Chondrocyte (in vitro differentiated cells): ENCODE results near the gene SLC33A1. TPM values are rescaled to one million over a fixed set of nuclear protein-coding genes. Genes with fewer than 3 reads are reported as not detected.
"Not testable (repeated sequence)": the region's sequence is repeated elsewhere in the genome, so short reads cannot be mapped to it uniquely, and the experiment has no call there.

ENCODE experiments used
- DNase-seq: peaks from one replicate; pipeline ENCODE4 v3.0.0; 2021; ENCODE audit warnings: mixed read lengths, low spot score
- H3K27ac Mint-ChIP-seq: one replicate; pipeline ENCODE4 v1.8.0; 2021; ENCODE audit warnings: mild to moderate bottlenecking, moderate library complexity, mixed read lengths; ENCODE audit not compliant: unreplicated experiment
- H3K27me3 Mint-ChIP-seq: 2 replicates; pipeline ENCODE4 v1.8.0; 2021; ENCODE audit warnings: low read depth, mixed read lengths
- H3K36me3 Mint-ChIP-seq: 2 replicates; pipeline ENCODE4 v1.8.0; 2021; ENCODE audit warnings: low read depth, mixed read lengths
- H3K4me1 Mint-ChIP-seq: 2 replicates; pipeline ENCODE4 v1.8.0; 2021; ENCODE audit warnings: low read depth, mild to moderate bottlenecking, mixed read lengths
- H3K4me3 Mint-ChIP-seq: one replicate; pipeline ENCODE4 v1.8.0; 2021; ENCODE audit warnings: mild to moderate bottlenecking, moderate library complexity, mixed read lengths; ENCODE audit not compliant: unreplicated experiment
- H3K9me3 Mint-ChIP-seq: 2 replicates; pipeline ENCODE4 v1.8.0; 2021; ENCODE audit warnings: low read depth, mixed read lengths
- CTCF ChIP-seq: fragments of 200-600 bp; sonication (generic); IDR thresholded peaks from 2 replicates; pipeline ENCODE4 v1.5.0; 2021; ENCODE audit warnings: antibody characterized with exemption, mild to moderate bottlenecking, moderate library complexity
- total RNA-seq: library from RNA; stranded (reverse); gene quantifications from 3 replicates; pipeline ENCODE4 v1.2.1, GENCODE V29; 2021

SLC33A1 gene
- total RNA-seq, 1 donor from 2014 or later = 30.0 TPM

DNA sequence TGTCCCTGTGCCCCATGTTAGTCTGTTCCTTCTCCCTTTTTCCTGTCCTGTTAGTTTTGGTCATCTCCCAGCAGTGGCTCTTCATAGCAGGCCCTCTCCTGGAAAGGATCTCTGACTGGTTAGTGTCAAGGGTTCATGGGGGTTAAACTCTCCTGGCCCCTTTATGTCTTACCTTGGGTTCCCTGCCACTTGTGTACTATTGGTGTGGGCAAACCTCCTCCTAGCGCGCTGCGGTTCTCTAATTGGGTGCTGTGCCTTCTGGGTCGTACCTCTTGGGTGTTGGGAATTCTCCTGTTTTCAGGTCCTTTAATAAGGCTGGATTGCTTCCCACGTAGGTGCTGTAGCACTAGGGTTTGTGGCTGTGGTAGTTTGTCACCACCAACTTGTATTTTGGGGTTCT, 35.0 kb upstream of the SLC33A1 start:
- H3K36me3 Mint-ChIP-seq = peaks cover 4% of the 10 kb centered on the region
- TF ChIP-seq CTCF = no peak
- peak overlapping the region; percentile 24 for H3K27ac Mint-ChIP-seq
- peaks cover 34% of the 10 kb centered on the region for H3K4me1 Mint-ChIP-seq
- H3K4me3 Mint-ChIP-seq = no peak overlapping the region
- no peak for DNase-seq
- H3K9me3 Mint-ChIP-seq = no peaks in the 10 kb centered on the region
- no peaks in the 10 kb centered on the region for H3K27me3 Mint-ChIP-seq

- Mint-ChIP-seq H3K4me1 (peaks cover 38% of the 10 kb centered on the region), H3K27me3 (no peaks in the 10 kb centered on the region), H3K9me3 (no peaks in the 10 kb centered on the region), H3K27ac (no peak overlapping the region), H3K4me3 (no peak overlapping the region), H3K36me3 (no peaks in the 10 kb centered on the region)
- DNase-seq = no peak
- no peak for TF ChIP-seq CTCF
These were observed 32.7 kb upstream of the SLC33A1 start for GRCh38 chr3:155886915-155887314.

DNA sequence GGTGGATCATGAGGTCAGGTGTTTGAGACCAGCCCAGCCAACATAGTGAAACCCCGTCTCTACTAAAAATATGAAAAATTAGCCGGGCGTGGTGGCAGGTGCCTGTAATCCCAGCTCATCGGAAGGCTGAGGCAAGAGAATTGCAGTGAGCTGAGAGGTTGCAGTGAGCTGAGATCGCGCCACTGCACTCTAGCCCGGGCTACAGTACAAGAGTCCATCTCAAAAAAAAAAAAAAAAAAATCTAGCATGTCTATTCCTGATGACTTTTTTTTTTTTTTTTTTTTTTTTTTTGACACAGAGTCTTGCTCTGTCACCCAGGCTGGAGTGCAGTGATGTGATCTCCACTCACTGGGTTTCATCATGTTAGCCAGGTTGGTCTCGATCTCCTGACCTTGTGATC, 32.1 kb upstream of the SLC33A1 start:
- peak overlapping the region; percentile 32 for H3K27ac Mint-ChIP-seq
- not testable (repeated sequence) for H3K4me3 Mint-ChIP-seq, H3K9me3 Mint-ChIP-seq, DNase-seq, H3K36me3 Mint-ChIP-seq, H3K27me3 Mint-ChIP-seq
- H3K4me1 Mint-ChIP-seq = peaks cover 38% of the 10 kb centered on the region

DNA sequence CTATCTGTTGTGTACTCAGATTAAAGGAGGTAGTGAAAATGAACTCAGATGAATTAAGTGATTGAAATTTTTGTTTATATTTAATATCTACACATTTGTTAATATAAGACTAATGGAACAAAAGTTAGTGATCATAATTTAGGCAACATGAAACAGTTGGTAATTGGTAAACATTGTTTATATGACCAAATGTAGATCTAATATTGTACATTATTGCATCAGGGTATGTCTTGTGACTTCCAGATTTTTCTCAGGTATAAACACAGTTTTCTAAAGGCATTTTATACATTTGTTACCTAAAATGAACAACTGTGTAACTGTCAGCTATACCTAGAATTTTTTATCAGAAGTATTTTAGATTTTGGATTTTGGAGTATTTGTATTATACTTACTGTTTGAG, 31.1 kb upstream of the SLC33A1 start:
- H3K4me1 Mint-ChIP-seq = peaks cover 30% of the 10 kb centered on the region
- H3K27me3 Mint-ChIP-seq = no peaks in the 10 kb centered on the region
- no peaks in the 10 kb centered on the region for H3K9me3 Mint-ChIP-seq
- no peak for TF ChIP-seq CTCF
- H3K27ac Mint-ChIP-seq = peak overlapping the region; percentile 27
- H3K36me3 Mint-ChIP-seq = no peaks in the 10 kb centered on the region
- no peak for DNase-seq
- no peak overlapping the region for H3K4me3 Mint-ChIP-seq

GRCh38 chr3:155884292-155884691, 30.1 kb upstream of the SLC33A1 start:
- DNase-seq = no peak
- TF ChIP-seq CTCF = no peak
- Mint-ChIP-seq H3K4me1 (peaks cover 26% of the 10 kb centered on the region), H3K9me3 (no peaks in the 10 kb centered on the region), H3K36me3 (no peaks in the 10 kb centered on the region), H3K27ac (no peak overlapping the region), H3K4me3 (no peak overlapping the region), H3K27me3 (no peaks in the 10 kb centered on the region)

DNA sequence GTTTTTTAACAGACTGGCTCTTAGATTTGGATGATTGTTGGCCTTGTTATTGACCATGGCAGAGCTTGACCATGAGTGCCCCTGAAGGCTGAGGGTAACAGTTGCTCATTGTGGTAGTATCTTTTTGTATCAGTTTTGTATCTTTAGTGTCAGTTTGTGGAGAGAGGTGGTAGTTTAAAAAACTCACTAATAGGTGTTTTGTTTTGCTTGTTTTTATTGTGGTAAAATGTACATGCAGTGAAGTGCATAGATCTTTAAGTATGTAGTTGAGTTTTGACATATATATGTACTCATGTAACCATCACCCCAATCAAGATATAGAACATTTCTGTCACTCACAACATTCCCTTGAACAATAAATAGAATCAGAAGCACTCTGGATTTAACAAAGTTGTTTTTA, 26.1 kb upstream of the SLC33A1 start:
- Mint-ChIP-seq H3K4me1 (peaks cover 28% of the 10 kb centered on the region), H3K4me3 (no peak overlapping the region), H3K36me3 (no peaks in the 10 kb centered on the region), H3K27me3 (no peaks in the 10 kb centered on the region), H3K9me3 (no peaks in the 10 kb centered on the region), H3K27ac (no peak overlapping the region)
- no peak for TF ChIP-seq CTCF
- DNase-seq = no peak
